Fibroblast of skin of scalp (primary cell): ENCODE results near the gene CCDC172.
"Not testable (repeated sequence)": the region's sequence is repeated elsewhere in the genome, so short reads cannot be mapped to it uniquely, and the experiment has no call there.

Source experiments
- DNase-seq: peaks from one replicate; pipeline ENCODE4 v3.0.0-alpha.2; 2013

Gene CCDC172

DNA sequence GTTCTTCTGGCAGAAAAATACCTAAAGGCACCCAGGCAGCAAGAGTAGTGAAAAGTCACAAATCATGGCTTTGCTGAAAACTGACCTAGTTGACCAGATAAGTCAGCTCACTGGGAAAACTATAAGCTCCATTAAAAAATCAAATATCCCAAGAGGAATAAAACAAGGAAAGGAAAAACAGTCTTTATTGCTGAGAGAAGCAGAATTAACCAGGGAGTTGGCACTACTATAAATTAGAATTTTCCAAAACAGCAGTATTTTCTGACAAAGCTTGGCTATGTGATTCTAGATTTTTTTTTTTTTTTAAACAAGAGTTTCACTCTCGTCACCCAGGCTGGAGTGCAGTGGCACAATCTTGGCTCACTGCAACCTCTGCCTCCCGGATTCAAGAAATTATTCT is 12.6 kb downstream of the CCDC172 start:
- DNase-seq, result no peak

GRCh38 chr10:116352125-116352524 is 27.9 kb downstream of the CCDC172 start:
- DNase-seq, result no peak

GRCh38 chr10:116353817-116354216 is 29.6 kb downstream of the CCDC172 start:
- no peak for DNase-seq

- no peak for DNase-seq
Measured at GRCh38 chr10:116355341-116355740, 31.1 kb downstream of the CCDC172 start.

- no peak for DNase-seq
Measured at GRCh38 chr10:116356833-116357232, 32.6 kb downstream of the CCDC172 start.

- no peak for DNase-seq
Measured at GRCh38 chr10:116364868-116365267, 40.6 kb downstream of the CCDC172 start.

GRCh38 chr10:116371737-116372136 is 47.5 kb downstream of the CCDC172 start:
- DNase-seq, result peak; percentile 4

GRCh38 chr10:116382290-116382689 is 58.0 kb downstream of the CCDC172 start:
- DNase-seq, result no peak

DNA sequence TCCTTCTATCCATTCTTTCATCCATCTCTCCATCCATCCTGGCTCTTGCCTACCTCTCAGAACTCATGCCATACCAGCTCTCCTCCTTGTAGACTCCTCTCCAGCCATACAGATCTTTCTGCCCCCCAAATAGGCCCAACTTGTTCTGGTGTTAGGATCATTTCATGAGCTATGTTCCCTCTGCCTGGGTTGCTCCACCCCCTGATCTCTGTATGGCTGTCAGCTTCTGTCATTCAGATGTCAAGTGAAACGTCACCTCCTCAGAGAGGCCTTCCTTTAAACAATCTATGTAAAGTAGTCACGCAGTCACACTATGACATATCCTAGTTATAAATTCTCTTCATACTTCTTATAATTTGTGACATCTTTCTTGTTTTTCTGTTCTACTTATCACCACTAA is 61.1 kb downstream of the CCDC172 start:
- DNase-seq, result no peak

GRCh38 chr10:116385994-116386809 is 62.0 kb downstream of the CCDC172 start:
- DNase-seq, result peak; percentile 46

DNA sequence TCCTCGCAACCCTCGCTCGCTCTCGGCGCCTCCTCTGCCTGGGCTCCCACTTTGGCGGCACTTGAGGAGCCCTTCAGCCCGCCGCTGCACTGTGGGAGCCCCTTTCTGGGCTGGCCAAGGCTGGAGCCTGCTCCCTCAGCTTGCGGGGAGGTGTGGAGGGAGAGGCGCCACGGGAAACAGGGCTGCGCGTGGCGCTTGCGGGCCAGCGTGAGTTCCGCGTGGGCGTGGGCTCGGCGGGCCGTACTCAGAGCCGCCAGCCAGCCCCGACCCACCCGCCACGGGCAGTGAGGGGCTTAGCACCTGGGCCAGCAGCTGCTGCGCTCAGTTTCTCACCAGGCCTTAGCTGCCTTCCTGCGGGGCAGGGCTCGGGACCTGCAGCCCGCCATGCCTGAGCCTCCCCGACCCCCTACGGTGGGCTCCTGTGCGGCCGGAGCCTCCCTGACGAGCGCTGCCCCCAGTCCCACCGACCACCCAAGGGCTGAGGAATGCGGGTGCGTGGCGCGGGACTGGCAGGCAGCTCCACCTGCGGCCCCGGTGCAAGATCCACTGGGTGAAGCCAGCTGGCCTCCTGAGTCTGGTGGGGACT is 69.1 kb downstream of the CCDC172 start:
- not testable (repeated sequence) for DNase-seq

- no peak for DNase-seq
Measured at GRCh38 chr10:116395223-116395985, 71.2 kb downstream of the CCDC172 start.

DNA sequence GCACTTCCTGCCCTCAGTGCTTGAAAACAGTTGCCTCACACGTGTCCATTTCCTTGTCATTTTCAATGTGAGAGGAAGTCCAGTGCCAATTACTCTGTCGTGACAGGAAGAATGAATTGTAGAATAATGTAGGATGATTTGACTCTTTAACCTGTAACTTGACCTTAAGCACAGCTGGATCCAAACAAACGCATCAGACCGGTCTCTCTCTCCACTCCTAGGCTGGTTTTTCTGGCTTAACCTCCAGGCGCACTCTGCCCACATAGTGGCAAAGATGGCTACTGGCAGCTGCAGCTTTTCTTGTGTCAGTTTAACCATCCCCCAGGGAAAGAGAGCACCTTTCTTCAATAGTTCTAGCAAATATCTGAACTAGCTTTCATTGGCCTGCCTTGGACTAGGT is 74.0 kb downstream of the CCDC172 start:
- no peak for DNase-seq

GRCh38 chr10:116402858-116403257 is 78.6 kb downstream of the CCDC172 start:
- DNase-seq, result no peak

DNA sequence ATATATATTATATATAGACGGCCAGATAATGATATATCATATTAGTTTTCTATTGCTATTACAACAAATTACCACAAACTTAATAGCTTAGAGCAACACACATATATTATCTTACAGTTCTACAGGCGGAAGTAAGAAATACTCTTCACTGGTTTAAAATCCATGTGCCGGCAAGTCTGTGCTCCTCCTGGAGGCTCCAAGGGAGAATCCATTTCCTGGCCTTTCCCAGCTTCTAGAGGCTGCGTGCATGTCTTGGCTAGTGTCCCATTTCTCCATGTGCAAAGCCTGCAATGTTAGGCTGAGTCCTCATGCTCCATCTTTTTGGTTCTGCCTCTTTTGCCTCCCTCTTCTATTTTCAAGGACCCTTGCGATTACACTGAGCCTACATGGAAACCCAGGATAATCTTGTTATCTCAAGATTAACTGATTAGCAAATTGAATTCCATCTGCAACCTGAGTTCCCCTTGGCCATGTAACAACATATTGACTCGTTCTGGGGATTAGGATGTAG is 79.5 kb downstream of the CCDC172 start:
- peak; percentile 6 for DNase-seq

DNA sequence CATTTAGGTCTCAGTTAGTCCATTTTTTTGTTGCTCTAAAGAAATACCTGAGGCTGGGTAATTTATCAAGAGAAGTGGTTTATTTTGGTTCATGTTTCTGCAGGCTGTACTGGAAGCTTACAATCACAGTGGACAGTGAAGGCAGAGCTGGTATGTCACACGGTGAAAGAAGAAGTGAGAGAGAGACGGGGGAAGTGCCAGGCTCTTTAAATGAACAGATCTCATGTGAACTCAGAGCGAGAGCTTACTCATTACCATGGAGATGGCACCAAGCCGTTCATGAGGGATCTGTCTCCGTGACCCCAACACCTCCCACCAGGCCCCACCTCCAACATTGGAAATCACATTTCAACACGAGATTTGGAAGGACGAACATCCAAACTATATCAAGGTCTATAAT is 84.5 kb downstream of the CCDC172 start:
- no peak for DNase-seq

DNA sequence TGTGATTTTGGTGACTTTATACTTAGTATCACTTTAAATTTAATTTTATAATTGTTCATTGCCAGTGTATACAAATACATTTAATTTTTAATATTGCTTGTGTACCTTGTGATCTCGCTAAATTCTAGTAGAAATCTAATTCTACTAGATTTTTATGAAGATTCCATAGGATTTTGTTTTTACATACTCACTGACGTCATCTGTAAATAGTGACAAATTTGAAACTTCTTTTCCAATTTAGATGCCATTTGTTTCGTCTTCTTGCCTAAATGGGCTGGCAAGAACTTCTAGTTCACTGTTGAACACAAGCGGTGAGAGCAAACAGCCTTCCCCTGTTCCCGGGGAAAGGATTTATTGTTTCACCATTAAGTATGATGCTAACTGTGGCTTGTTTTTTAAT is 86.1 kb downstream of the CCDC172 start:
- no peak for DNase-seq

- DNase-seq, result no peak
Measured at GRCh38 chr10:116417821-116418220, 93.6 kb downstream of the CCDC172 start.

DNA sequence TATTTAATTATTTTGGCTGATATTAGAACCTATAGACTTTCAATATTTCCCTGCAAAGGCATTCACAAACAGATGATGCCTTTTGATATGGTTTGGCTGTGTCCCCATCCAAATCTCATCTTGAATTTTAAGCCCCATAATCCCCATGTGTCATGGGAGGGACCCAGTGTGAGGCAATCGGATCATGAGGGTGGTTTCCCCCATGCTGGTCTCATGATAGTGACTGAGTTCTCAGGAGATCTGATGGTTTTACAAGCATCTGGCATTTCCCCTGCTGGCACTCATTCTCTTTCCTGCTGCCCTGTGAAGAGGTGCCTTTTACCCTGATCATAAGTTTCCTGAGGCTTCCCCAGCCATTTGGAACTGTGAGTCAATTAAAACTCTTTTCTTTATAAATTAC is 94.1 kb downstream of the CCDC172 start:
- no peak for DNase-seq

DNA sequence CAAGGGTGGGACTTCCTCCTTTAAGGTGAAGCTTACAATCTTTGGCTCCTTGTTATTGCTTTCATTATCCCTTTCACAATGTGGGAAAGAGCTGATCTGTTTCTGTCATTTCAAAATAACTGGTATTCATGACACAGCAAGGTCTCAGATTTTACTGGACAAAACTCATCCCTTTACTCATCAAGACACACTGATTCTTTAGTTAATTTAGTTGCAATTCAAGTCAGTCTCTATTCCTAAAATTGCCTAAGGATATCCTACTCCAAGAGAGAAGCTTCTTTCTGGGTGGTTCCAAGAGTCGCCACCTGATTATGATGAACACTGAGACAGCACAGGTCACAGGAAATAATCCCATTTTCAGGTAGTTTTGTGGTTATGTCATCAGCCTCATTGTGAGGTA is 97.6 kb downstream of the CCDC172 start:
- DNase-seq, result no peak

DNA sequence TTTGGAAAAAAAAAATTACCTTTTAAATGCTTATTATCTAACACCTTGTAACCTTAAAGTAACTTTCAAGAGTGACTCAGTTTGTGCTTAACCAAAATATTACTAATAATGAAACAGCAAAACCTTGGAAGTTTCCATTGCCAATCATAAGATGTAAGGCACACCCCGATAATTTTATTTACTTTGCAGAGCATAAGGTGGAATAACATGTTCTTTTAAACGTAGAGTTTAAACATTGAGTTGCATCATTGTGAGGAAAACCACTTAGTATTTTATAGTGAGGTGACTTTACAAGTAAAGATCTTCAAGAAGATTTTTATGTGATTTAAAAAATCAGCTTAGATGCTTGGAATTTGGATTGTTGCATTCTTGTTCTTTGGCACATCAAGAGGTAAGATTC is 103.4 kb downstream of the CCDC172 start, which contains the start of gene PNLIPRP3:
Gene PNLIPRP3 (plus strand): TSS at position 177 of the 400 bp plus-strand sequence. CDS start 166 bp downstream, at position 343.
- DNase-seq, result no peak

DNA sequence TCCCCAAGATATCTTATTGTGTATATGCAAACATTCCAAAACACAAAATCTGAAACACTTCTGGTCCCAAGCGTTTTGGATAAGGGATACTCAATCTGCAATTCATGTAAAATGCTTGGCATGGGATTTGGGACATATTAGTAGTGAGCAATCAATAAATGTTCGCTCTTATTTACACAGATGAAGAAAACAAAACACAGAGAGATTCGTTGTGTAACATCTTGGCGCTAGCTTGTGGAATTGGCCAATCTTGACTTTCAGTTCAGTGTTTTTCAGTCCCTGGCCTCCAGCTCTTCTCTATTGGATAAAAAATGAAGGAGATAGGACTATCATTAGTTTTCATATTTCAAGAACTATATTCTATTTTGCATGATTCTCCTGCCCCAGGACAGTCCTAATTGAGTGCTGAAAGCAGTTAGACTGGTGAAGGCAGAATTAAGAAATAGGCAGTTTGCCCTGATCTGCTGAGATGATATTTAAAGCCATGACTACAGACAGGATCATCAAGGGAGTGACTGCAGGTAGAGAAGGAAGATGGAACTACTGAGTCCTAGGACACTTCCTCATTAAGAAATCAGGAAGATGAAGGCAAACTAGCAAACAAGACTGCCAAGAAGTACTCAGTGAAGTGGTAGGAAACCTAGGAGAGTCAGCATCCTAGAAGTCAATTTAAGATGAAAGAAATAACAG is 105.2 kb downstream of the CCDC172 start:
- no peak for DNase-seq
